H9 (cell line): ENCODE measurements around the gene CEBPG. TPM values are rescaled to one million over a fixed set of nuclear protein-coding genes. Genes with fewer than 3 reads are reported as not detected.

ENCODE experiments used
- DNase-seq: peaks from one replicate; pipeline ENCODE4 v3.0.0-alpha.2; 2017
- H2AFZ ChIP-seq: one replicate; pipeline ENCODE4 v1.6.1; 2013; ENCODE audit warnings: mild to moderate bottlenecking, low read length, control low read depth, moderate library complexity
- H2AK5ac ChIP-seq: 2 replicates; pipeline ENCODE4 v1.6.1; 2013; ENCODE audit warnings: low read length, control low read depth, mixed read lengths; ENCODE audit not compliant: insufficient read length
- H2BK120ac ChIP-seq: one replicate; pipeline ENCODE4 v1.6.1; 2013; ENCODE audit warnings: low read depth, mild to moderate bottlenecking, low read length, control low read depth, inconsistent platforms; ENCODE audit not compliant: poor library complexity, severe bottlenecking
- H2BK12ac ChIP-seq: 2 replicates; pipeline ENCODE4 v1.6.1; 2013; ENCODE audit warnings: low read length, control low read depth, mixed read lengths, low read depth; ENCODE audit not compliant: insufficient read length
- H2BK15ac ChIP-seq: 2 replicates; pipeline ENCODE4 v1.6.1; 2013; ENCODE audit warnings: low read depth, low read length, control low read depth
- H2BK20ac ChIP-seq: one replicate; pipeline ENCODE4 v1.6.1; 2013; ENCODE audit warnings: low read depth, mild to moderate bottlenecking, low read length, control low read depth, inconsistent platforms; ENCODE audit not compliant: poor library complexity, severe bottlenecking
- H2BK5ac ChIP-seq: 2 replicates; pipeline ENCODE4 v1.6.1; 2013; ENCODE audit warnings: low read length, control low read depth, mixed read lengths; ENCODE audit not compliant: insufficient read length
- H3K14ac ChIP-seq: 2 replicates; pipeline ENCODE4 v1.6.1; 2013; ENCODE audit warnings: low read length, control low read depth; ENCODE audit not compliant: insufficient read depth
- H3K18ac ChIP-seq: 2 replicates; pipeline ENCODE4 v1.6.1; 2013; ENCODE audit warnings: low read depth, mild to moderate bottlenecking, mixed read lengths, low read length, control low read depth; ENCODE audit not compliant: insufficient read length
- H3K23ac ChIP-seq: 2 replicates; pipeline ENCODE4 v1.6.1; 2013; ENCODE audit warnings: low read length, control low read depth, mixed read lengths, low read depth; ENCODE audit not compliant: insufficient read length
- H3K23me2 ChIP-seq: 2 replicates; pipeline ENCODE4 v1.6.1; 2013; ENCODE audit warnings: low read depth, mild to moderate bottlenecking, mixed read lengths, low read length, control low read depth; ENCODE audit not compliant: insufficient read length, poor library complexity, severe bottlenecking
- H3K27ac ChIP-seq: 2 replicates; pipeline ENCODE4 v1.5.1; 2013; ENCODE audit warnings: low read length, control low read depth, mixed read lengths, low read depth; ENCODE audit not compliant: insufficient read length
- H3K27me3 ChIP-seq: 2 replicates; pipeline ENCODE4 v1.6.1; 2013; ENCODE audit warnings: low read length, control low read depth, inconsistent platforms; ENCODE audit not compliant: insufficient read depth
- H3K4ac ChIP-seq: 2 replicates; pipeline ENCODE4 v1.6.1; 2013; ENCODE audit warnings: low read depth, mild to moderate bottlenecking, control low read depth, inconsistent platforms, low read length, moderate library complexity
- H3K4me1 ChIP-seq: 2 replicates; pipeline ENCODE4 v1.6.1; 2013; ENCODE audit warnings: low read length, control low read depth, inconsistent platforms; ENCODE audit not compliant: insufficient read depth
- H3K4me2 ChIP-seq: 2 replicates; pipeline ENCODE4 v1.6.1; 2013; ENCODE audit warnings: low read length, control low read depth, mixed read lengths; ENCODE audit not compliant: insufficient read length, insufficient read depth
- H3K56ac ChIP-seq: 2 replicates; pipeline ENCODE4 v1.6.1; 2013; ENCODE audit warnings: low read depth, mild to moderate bottlenecking, mixed read lengths, low read length, control low read depth; ENCODE audit not compliant: insufficient read length
- H3K79me1 ChIP-seq: 2 replicates; pipeline ENCODE4 v1.6.1; 2013; ENCODE audit warnings: low read depth, mild to moderate bottlenecking, moderate library complexity, low read length, control low read depth, inconsistent platforms; ENCODE audit not compliant: insufficient read depth, poor library complexity, severe bottlenecking
- H3K79me2 ChIP-seq: 2 replicates; pipeline ENCODE4 v1.6.1; 2013; ENCODE audit warnings: low read length, control low read depth, inconsistent platforms; ENCODE audit not compliant: insufficient read depth
- H3K9ac ChIP-seq: 2 replicates; pipeline ENCODE4 v1.6.1; 2013; ENCODE audit warnings: low read length, control low read depth, mixed read lengths; ENCODE audit not compliant: insufficient read length; ENCODE audit errors: extremely low read depth
- H3K9me3 ChIP-seq: one replicate; pipeline ENCODE4 v1.6.1; 2013; ENCODE audit warnings: low read depth, low read length, inconsistent platforms; ENCODE audit not compliant: control insufficient read depth
- H3T11ph ChIP-seq: one replicate; pipeline ENCODE4 v1.6.1; 2013; ENCODE audit warnings: mild to moderate bottlenecking, low read length, control low read depth, inconsistent platforms
- H4K20me1 ChIP-seq: one replicate; pipeline ENCODE4 v1.6.1; 2013; ENCODE audit not compliant: control insufficient read depth, insufficient read length, insufficient read depth
- H4K5ac ChIP-seq: 2 replicates; pipeline ENCODE4 v1.6.1; 2013; ENCODE audit warnings: low read depth, mild to moderate bottlenecking, mixed read lengths, low read length, control low read depth; ENCODE audit not compliant: insufficient read length
- H4K8ac ChIP-seq: replicated peaks from 2 replicates; pipeline ENCODE4 v1.6.1; 2013; ENCODE audit warnings: low read length, control low read depth, mixed read lengths, low read depth; ENCODE audit not compliant: insufficient read length
- H4K91ac ChIP-seq: 2 replicates; pipeline ENCODE4 v1.6.1; 2013; ENCODE audit warnings: low read depth, mild to moderate bottlenecking, moderate library complexity, mixed read lengths, low read length, control low read depth; ENCODE audit not compliant: insufficient read length
- H3K27ac Mint-ChIP-seq, 3 experiments: 2 replicates in 2 of 3; 3 replicates in 1 of 3; pipeline ENCODE4 v1.8.0; 2020 to 2021; ENCODE audit warnings: mixed read lengths in 3 of 3, mild to moderate bottlenecking in 1 of 3, moderate library complexity in 1 of 3
- H3K27me3 Mint-ChIP-seq: 2 replicates; pipeline ENCODE4 v1.8.0; 2021; ENCODE audit warnings: low read depth, mild to moderate bottlenecking, moderate library complexity, mixed read lengths
- H3K36me3 Mint-ChIP-seq, 3 experiments: 2 replicates in 2 of 3; 3 replicates in 1 of 3; pipeline ENCODE4 v1.8.0; 2020 to 2021; ENCODE audit warnings: low read depth in 3 of 3, mixed read lengths in 3 of 3; ENCODE audit not compliant: insufficient read depth in 1 of 3
- H3K4me1 Mint-ChIP-seq, 2 experiments: 2 replicates each; pipeline ENCODE4 v1.8.0; 2020; ENCODE audit warnings: mixed read lengths in 2 of 2
- H3K4me3 Mint-ChIP-seq, 2 experiments: 2 replicates in 1 of 2; 3 replicates in 1 of 2; pipeline ENCODE4 v1.8.0; 2020 to 2021; ENCODE audit warnings: mild to moderate bottlenecking in 2 of 2, mixed read lengths in 2 of 2, moderate library complexity in 1 of 2
- H3K9me3 Mint-ChIP-seq, 2 experiments: 2 replicates in 1 of 2; 3 replicates in 1 of 2; pipeline ENCODE4 v1.8.0; 2020; ENCODE audit warnings: mild to moderate bottlenecking in 2 of 2, mixed read lengths in 2 of 2, moderate library complexity in 1 of 2
- CTCF ChIP-seq: fragments of 200-600 bp; sonication (generic); conservative IDR thresholded peaks from 3 replicates; pipeline ENCODE4 v1.8.0; 2021; ENCODE audit warnings: antibody characterized with exemption, mild to moderate bottlenecking
- WGBS: extraction: QIAGEN DNeasy Blood & Tissue Kit; methylation state at CpG from one replicate; pipeline ENCODE4 v1.1.7; 2013; ENCODE audit warnings: missing lambda C conversion rate, low lambda C conversion rate, mixed read lengths; ENCODE audit not compliant: insufficient read length; ENCODE audit errors: extremely low coverage; 5-methylcytosine and 5-hydroxymethylcytosine counted together
- total RNA-seq: library from RNA; stranded (reverse); gene quantifications from 2 replicates; pipeline ENCODE4 v1.2.1, GENCODE V29; 2021

CEBPG gene
- total RNA-seq, 1 experiment from 2014 or later, result 33.7 TPM

DNA sequence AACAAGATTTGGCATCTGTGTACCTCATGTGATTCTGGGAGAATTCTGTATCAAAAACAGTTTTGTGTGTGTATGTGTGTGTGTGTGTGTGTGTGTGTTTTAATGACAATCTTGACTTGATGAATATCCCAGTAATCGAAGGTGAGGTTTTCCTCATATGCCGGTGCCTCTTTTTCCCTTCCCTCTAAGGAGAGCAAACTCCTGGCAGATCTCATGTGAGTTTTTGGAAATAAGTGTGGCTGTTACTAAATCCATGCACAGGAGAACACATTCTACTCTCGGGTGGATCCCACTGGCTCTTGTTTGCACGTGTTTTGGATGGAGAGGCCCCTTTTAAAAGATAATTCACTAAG lies 29.0 kb upstream of the CEBPG start:
- WGBS, result no CpG with 5 or more reads among the region's 4 CpGs
- H3K4me2 ChIP-seq, result no peak overlapping the region
- H4K20me1 ChIP-seq, result no peaks in the 10 kb centered on the region
- no peak overlapping the region for H2BK120ac ChIP-seq
- no peaks in the 10 kb centered on the region for H3K9me3 Mint-ChIP-seq
- no peak overlapping the region for H3K4me3 Mint-ChIP-seq
- H2BK5ac ChIP-seq, result no peak overlapping the region
- no peak overlapping the region for H3K27ac ChIP-seq
- H3K27me3 ChIP-seq, result no peaks in the 10 kb centered on the region
- H4K5ac ChIP-seq, result no peak overlapping the region
- no peaks in the 10 kb centered on the region for H3K79me1 ChIP-seq
- H3K56ac ChIP-seq, result no peak overlapping the region
- H2AK5ac ChIP-seq, result no peak overlapping the region
- no peak overlapping the region for H3K23ac ChIP-seq
- no peak overlapping the region for H3K9ac ChIP-seq
- peaks cover 5 to 7% of the 10 kb centered on the region in 2 experiments for H3K4me1 Mint-ChIP-seq
- H2AFZ ChIP-seq, result no peak overlapping the region
- H3K14ac ChIP-seq, result no peak overlapping the region; the same call in 1 of the 2 replicates
- no peak for TF ChIP-seq CTCF
- H4K91ac ChIP-seq, result no peak overlapping the region
- no peak overlapping the region for H3K18ac ChIP-seq
- no peak overlapping the region for H4K8ac ChIP-seq
- H2BK15ac ChIP-seq, result no peak overlapping the region
- H3K23me2 ChIP-seq, result no peaks in the 10 kb centered on the region
- H3K79me2 ChIP-seq, result no peaks in the 10 kb centered on the region
- no peak for DNase-seq
- H2BK20ac ChIP-seq, result no peak overlapping the region
- no peaks in the 10 kb centered on the region for H3K36me3 Mint-ChIP-seq
- no peak overlapping the region for H3K27ac Mint-ChIP-seq
- peak overlapping the region; percentile 95 for H3T11ph ChIP-seq
- no peaks in the 10 kb centered on the region for H3K9me3 ChIP-seq
- H3K27me3 Mint-ChIP-seq, result peaks cover 42% of the 10 kb centered on the region
- no peaks in the 10 kb centered on the region for H3K4me1 ChIP-seq
- H3K4ac ChIP-seq, result no peak overlapping the region
- H2BK12ac ChIP-seq, result no peak overlapping the region
